Bronchial smooth muscle cell (primary cell): ENCODE data around the gene PPP1R10. TPM values are rescaled to one million over a fixed set of nuclear protein-coding genes. Genes with fewer than 3 reads are reported as not detected.

Experiments used
- total RNA-seq: library from RNA; depleted of rRNA; stranded (reverse); fragments of >200 nt; gene quantifications from 2 replicates; pipeline ENCODE4 v1.2.1, GENCODE V29; 2014

The PPP1R10 gene
- 10.4 and 12.0 TPM in 2 replicates for total RNA-seq

GRCh38 chr6:30616811-30617564 lies at the start of gene PPP1R10:
PPP1R10 (minus strand) TSS chr6:30617243; CDS start chr6:30609944, 7,299 bp downstream.

GRCh38 chr6:30646450-30647241 lies 29.6 kb upstream of the PPP1R10 start, which contains the start of gene C6orf136:
C6orf136 (plus strand) TSS chr6:30647133; CDS start chr6:30647232, 99 bp downstream.

GRCh38 chr6:30626484-30627366 lies 9.7 kb upstream of the PPP1R10 start, which contains the start of gene ATAT1:
ATAT1 (plus strand) TSS chr6:30626874.

GRCh38 chr6:30617565-30618269 lies 674 bp upstream of the PPP1R10 start, which contains the start of gene MRPS18B:
MRPS18B (plus strand) TSS chr6:30617840; CDS start chr6:30617866, 26 bp downstream.

GRCh38 chr6:30571075-30571761 lies 45.8 kb downstream of the PPP1R10 start, which contains the start of gene ABCF1:
ABCF1 (plus strand) TSS chr6:30571442; CDS start chr6:30571488, 46 bp downstream.

GRCh38 chr6:30556906-30557682 lies 59.9 kb downstream of the PPP1R10 start, which contains the start of gene PRR3:
PRR3 (plus strand) TSS chr6:30557295; CDS start chr6:30557345, 50 bp downstream.

GRCh38 chr6:30556066-30556905 lies 60.8 kb downstream of the PPP1R10 start, which contains the start of gene GNL1:
GNL1 (minus strand) TSS chr6:30556489; CDS start chr6:30556203, 286 bp downstream.

Other genes starting within 250 kb of the PPP1R10 start
- gene HLA-E, start 127.7 kb downstream of the PPP1R10 start, total RNA-seq, result 185 and 187 TPM in 2 replicates
- 77.4 and 79.3 TPM in 2 replicates for gene GNL1, start 60.8 kb downstream of the PPP1R10 start, total RNA-seq
- 4.7 and 5.2 TPM in 2 replicates for gene PRR3, start 59.9 kb downstream of the PPP1R10 start, total RNA-seq
- gene ABCF1, start 45.8 kb downstream of the PPP1R10 start, total RNA-seq, result 37.2 and 45.9 TPM in 2 replicates
- 39.6 and 48.1 TPM in 2 replicates for gene MRPS18B, start 597 bp upstream of the PPP1R10 start, total RNA-seq
- 2.2 and 5.4 TPM in 2 replicates for gene ATAT1, start 9.6 kb upstream of the PPP1R10 start, total RNA-seq
- gene C6orf136, start 29.9 kb upstream of the PPP1R10 start, total RNA-seq, result 2.2 and 2.7 TPM in 2 replicates
- gene DHX16, start 55.8 kb upstream of the PPP1R10 start, total RNA-seq, result 29.3 and 36.6 TPM in 2 replicates
- gene PPP1R18, start 69.4 kb upstream of the PPP1R10 start, total RNA-seq, result 40.8 and 43.5 TPM in 2 replicates
- gene NRM, start 73.7 kb upstream of the PPP1R10 start, total RNA-seq, result 1.4 and 1.7 TPM in 2 replicates
- 2.4 and 3.2 TPM in 2 replicates for gene MDC1, start 100.0 kb upstream of the PPP1R10 start, total RNA-seq
- 409 and 447 TPM in 2 replicates for gene TUBB, start 103.1 kb upstream of the PPP1R10 start, total RNA-seq
- gene FLOT1, start 125.4 kb upstream of the PPP1R10 start, total RNA-seq, result 95.8 and 103 TPM in 2 replicates
- gene IER3, start 127.3 kb upstream of the PPP1R10 start, total RNA-seq, result 15.0 and 16.7 TPM in 2 replicates